ENCODE data around the gene RHBDL1. TPM values are rescaled to one million over a fixed set of nuclear protein-coding genes. Genes with fewer than 3 reads are reported as not detected.

RHBDL1 gene
- total RNA-seq, 1 experiment from 2014 or later = 1.1 TPM

Other genes with a start within 250 kb of the RHBDL1 start
- 92.4 and 122 TPM in 2 replicates for gene CAPN15, start 148.0 kb upstream of the RHBDL1 start, total RNA-seq (2014; rRNA removed; shearing (Covaris generic))
- 0.10 TPM in 1 of 2 replicates, not detected in the other for gene PRR35, start 115.3 kb upstream of the RHBDL1 start, total RNA-seq (2014; rRNA removed; shearing (Covaris generic))
- gene NHLRC4, start 108.7 kb upstream of the RHBDL1 start, total RNA-seq (2014; rRNA removed; shearing (Covaris generic)) = 0.07 and 1.1 TPM in 2 replicates
- 38.2 and 53.0 TPM in 2 replicates for gene PIGQ, start 105.7 kb upstream of the RHBDL1 start, total RNA-seq (2014; rRNA removed; shearing (Covaris generic))
- 12.9 and 15.2 TPM in 2 replicates for gene RAB40C, start 85.6 kb upstream of the RHBDL1 start, total RNA-seq (2014; rRNA removed; shearing (Covaris generic))
- gene WFIKKN1, start 44.7 kb upstream of the RHBDL1 start, total RNA-seq (2014; rRNA removed; shearing (Covaris generic)) = 0.03 and 0.14 TPM in 2 replicates
- gene METTL26, start 39.4 kb upstream of the RHBDL1 start, total RNA-seq (2014; rRNA removed; shearing (Covaris generic)) = 190 and 194 TPM in 2 replicates
- gene MCRIP2, start 33.8 kb upstream of the RHBDL1 start, total RNA-seq (2014; rRNA removed; shearing (Covaris generic)) = 44.9 and 51.1 TPM in 2 replicates
- gene WDR90, start 26.3 kb upstream of the RHBDL1 start, total RNA-seq (2014; rRNA removed; shearing (Covaris generic)) = 27.0 and 27.9 TPM in 2 replicates
- gene RHOT2, start 7.5 kb upstream of the RHBDL1 start, total RNA-seq (2014; rRNA removed; shearing (Covaris generic)) = 95.4 and 107 TPM in 2 replicates
- gene STUB1, start 4.7 kb downstream of the RHBDL1 start, total RNA-seq (2014; rRNA removed; shearing (Covaris generic)) = 208 and 257 TPM in 2 replicates
- gene JMJD8, start 8.7 kb downstream of the RHBDL1 start, total RNA-seq (2014; rRNA removed; shearing (Covaris generic)) = 43.0 and 46.2 TPM in 2 replicates
- gene WDR24, start 14.7 kb downstream of the RHBDL1 start, total RNA-seq (2014; rRNA removed; shearing (Covaris generic)) = 3.4 and 4.1 TPM in 2 replicates
- gene FBXL16, start 30.1 kb downstream of the RHBDL1 start, total RNA-seq (2014; rRNA removed; shearing (Covaris generic)) = 2.0 and 4.2 TPM in 2 replicates
- gene METRN, start 39.4 kb downstream of the RHBDL1 start, total RNA-seq (2014; rRNA removed; shearing (Covaris generic)) = 119 and 152 TPM in 2 replicates
- gene ANTKMT, start 45.5 kb downstream of the RHBDL1 start, total RNA-seq (2014; rRNA removed; shearing (Covaris generic)) = 42.3 and 54.6 TPM in 2 replicates
- gene CCDC78, start 50.8 kb downstream of the RHBDL1 start, total RNA-seq (2014; rRNA removed; shearing (Covaris generic)) = 4.2 and 4.6 TPM in 2 replicates
- 18.6 and 27.2 TPM in 2 replicates for gene HAGHL, start 51.4 kb downstream of the RHBDL1 start, total RNA-seq (2014; rRNA removed; shearing (Covaris generic))
- gene CIAO3, start 65.3 kb downstream of the RHBDL1 start, total RNA-seq (2014; rRNA removed; shearing (Covaris generic)) = 33.1 and 35.7 TPM in 2 replicates
- 0.23 TPM in 1 of 2 replicates, not detected in the other for gene MSLN, start 85.1 kb downstream of the RHBDL1 start, total RNA-seq (2014; rRNA removed; shearing (Covaris generic))
- gene RPUSD1, start 112.7 kb downstream of the RHBDL1 start, total RNA-seq (2014; rRNA removed; shearing (Covaris generic)) = 84.1 and 114 TPM in 2 replicates
- 41.6 and 45.6 TPM in 2 replicates for gene CHTF18, start 112.9 kb downstream of the RHBDL1 start, total RNA-seq (2014; rRNA removed; shearing (Covaris generic))
- gene GNG13, start 125.1 kb downstream of the RHBDL1 start, total RNA-seq (2014; rRNA removed; shearing (Covaris generic)) = not detected in 2 replicates

All from HT1080 (cell line).